Measurements from ENCODE around the gene MTA1.
A peak's percentile ranks its signal among the peaks of the same experiment; 100 is the strongest.

MTA1 gene

DNA sequence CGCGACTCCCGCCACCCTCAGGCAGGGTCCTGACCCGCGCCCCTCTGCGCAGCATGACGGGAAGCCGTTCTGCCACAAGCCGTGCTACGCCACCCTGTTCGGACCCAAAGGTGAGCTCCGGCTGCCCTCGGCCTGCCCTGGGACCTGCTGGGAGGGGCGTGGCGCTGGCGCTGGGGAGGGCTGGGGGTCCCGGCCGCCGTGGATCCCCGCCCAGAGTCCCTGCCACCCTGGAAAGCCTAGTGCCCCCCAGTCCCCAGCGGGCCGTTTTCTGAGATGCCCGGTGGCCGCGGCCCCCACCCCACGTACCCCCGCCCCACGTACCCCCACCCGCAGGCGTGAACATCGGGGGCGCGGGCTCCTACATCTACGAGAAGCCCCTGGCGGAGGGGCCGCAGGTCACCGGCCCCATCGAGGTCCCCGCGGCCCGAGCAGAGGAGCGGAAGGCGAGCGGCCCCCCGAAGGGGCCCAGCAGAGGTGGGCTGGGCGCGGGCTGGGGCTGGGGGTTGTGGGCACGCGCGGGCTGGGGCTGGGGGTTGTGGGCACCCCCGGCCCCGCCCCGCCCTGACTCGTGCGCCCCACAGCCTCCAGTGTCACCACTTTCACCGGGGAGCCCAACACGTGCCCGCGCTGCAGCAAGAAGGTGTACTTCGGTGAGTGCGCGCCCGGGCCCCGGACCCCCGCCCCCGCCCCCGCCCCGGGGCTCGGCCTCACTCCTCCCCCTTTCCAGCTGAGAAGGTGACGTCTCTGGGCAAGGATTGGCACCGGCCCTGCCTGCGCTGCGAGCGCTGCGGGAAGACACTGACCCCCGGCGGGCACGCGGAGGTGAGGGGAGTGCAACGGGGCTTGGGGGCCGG is 59.0 kb downstream of the MTA1 start:
- DNase-seq, result no peak

GRCh38 chr14:105479431-105480158 is 60.0 kb downstream of the MTA1 start:
- DNase-seq, result no peak

DNA sequence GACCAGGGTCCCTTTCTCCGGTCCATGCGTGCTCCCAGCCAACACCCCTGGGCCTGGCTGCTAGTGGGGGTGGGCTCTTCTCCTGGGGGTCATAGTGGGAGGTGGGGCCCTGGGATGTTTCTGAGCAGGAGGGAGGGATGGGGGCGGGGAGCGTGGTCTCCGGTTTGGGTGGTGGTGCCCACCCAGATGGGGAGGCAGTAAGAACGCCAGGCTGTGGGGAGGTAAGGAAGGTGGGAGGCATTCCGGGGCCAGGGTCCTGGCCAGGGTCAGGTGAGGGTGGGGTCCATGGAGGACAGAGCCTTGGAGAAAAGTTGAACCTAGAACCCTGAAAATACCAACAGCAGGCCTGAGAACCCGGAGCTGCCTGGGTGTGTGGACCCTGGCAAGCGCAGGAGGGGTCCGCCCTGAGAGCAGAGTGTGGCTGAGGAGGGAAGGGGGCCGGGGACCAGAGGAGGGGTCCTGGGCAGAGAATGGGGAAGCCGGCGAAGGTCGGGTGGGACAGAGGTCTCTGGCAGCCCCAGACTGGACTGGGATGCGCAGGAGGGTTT is 60.6 kb downstream of the MTA1 start:
- no peak for DNase-seq

DNA sequence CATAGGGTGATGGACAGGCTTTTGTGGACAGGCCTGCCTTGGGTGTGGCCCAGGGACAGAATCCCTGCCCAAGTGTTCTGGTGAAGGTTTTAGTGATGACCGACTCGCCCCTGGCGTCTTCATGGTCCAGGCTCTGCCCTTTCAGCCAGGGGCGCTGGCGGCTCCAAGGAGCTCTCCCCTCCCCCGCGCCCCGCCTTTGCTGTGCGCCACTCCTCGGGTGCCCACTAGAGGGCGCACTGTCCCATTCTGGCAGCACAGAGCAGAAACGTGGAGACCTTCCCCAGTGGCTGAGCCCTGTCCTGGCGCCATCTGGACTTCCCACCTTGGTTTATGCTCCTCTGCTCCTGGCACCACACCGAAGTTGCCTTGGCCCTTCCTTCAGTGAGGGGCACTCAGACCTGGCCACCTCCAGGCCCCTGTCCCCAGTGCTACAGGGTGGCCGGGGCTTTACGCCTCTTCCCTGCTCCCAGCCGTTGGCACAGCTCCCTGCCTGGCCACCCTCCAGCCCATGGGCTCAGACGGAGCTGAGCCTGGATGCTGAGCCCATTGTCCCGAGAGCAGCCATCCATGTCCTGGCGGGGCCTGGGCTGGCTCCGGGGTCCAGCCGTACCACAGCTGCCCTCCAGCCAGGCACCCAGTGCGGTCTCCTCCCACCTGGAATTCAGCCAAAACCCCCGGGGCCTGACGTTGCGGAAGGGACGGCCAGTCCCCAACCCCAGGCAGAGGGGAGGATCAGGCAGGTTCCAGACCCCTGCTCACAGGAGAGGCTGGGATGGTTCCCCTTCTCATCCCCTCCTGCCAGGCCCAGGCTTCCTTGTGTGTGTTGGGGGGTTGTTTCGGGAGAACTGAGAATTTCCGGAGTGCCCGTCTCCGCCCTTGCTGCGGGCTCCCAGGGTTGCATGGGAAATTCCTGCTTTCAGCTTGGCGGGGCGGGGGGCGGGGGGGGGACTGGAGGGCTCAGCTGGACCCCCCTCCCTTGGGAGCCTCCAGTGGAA is 61.5 kb downstream of the MTA1 start:
- DNase-seq, result peak; percentile 88

DNA sequence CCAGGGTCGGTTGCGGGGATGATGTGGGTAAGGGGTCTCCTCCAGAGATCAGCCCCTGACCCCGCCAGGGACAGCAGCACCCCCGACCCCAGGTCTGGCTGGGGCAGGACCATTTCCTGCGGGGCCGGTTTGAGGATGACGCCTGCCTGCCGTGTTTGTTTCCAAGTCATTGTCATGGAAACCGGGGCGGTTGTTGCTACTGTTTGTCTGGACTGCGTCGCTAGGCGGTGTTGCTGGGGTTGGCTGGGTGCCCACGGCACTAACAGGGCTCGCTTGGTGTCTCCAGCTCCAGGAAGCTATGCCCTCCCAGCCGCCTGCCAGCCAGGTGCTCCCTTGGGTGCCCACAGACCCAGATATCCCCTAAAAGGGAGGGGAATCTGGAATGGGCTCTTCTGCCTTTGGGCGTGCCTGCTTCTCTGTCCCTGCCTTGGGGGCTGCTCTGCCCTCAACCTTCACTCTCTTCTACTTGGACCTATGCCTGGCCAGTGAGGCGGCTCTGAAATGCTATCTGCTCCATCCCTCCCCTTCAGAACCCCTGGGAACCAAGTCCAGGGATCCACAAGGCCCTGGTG is 62.3 kb downstream of the MTA1 start:
- DNase-seq, result peak; percentile 96

DNA sequence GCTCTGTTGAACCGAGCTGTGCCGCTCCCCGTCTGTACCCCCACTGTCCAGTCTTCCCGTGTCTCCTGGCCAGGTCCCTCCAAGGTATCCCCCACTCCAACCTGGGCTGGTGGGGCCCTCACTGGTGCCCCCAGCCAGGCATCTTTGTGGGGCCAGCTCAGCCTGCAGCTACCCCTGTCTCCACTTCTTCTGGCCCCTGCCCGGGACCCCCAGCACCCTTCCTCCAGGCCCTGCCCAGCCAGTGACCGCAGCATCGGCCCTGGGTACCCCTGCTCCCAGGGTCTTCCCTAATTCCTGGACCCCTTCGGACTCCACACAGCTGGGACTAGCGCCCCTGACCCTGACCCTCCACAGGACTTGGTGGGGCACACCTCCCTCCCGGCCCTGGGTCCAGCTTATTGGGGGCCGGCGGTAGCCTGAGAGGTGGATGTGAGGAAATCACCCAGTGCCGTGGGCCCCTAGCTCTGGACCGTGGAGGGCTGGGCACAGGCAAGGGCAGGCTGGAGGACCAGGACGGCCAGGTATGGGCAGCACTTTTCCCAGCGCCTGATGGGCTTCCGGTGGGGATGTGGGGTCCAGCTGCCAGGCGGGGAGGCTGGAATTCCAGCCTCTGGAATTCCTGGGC is 63.0 kb downstream of the MTA1 start:
- DNase-seq, result no peak

DNA sequence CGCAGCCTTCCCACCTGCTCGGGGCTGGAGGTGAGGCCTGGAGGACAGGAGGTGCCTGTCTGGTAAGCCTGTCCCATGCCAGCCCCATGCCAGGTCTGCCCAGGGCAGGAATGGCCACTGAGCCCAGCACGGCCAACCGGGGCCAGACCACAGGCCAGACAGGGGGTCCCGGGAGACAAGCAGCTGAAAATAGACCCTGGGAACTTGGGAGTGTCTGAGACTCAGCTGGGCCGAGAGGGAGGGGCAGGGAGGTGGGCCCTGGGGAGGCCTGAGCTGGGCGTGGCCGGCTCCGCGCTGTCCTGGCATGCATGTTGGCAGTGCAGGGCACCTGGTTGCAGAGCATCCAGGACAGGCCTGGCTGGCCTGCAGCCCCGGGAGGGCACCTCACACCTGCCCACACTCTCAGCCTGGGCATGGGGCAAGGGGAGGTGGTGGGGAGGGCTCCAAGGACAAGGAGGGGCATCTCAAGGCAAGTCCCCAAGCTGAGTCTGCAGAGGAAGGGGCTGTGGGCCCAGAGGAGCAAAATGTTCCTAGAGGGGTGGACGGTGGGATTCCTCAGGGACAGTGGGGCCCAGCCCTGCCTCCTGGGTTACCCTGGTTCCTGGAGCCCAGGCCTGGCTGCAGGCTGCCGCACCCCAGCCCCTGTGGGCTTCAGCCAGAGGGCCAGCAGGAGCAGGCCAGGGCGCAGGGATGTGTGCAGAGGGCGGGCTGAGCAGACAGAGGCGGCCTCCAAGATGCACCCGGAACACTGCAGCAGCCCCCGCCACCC is 63.9 kb downstream of the MTA1 start:
- DNase-seq, result no peak

GRCh38 chr14:105484069-105484996 is 64.7 kb downstream of the MTA1 start:
- DNase-seq, result no peak

GRCh38 chr14:105484997-105485393 is 65.4 kb downstream of the MTA1 start:
- DNase-seq, result no peak

DNA sequence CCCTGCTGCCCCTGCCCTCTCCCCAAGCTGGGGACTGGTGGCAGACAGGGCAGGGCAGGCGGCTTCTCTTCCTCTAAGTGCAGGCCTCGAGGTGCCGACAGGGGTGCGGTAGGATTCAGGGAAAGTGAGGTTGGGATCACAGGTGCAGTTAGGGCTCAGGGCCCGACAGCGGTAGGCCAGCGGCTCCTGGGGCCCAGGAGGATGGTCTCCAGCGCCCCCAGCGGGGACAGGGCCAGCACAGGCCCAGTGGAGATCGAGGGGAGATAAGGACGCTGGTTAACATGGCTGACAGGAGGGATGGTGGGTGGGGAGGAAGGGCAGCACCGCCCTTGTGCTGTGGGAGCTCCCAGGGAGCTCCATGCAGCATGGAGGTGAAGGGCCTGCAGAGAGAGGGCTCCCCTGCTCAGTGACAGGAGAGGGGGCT is 66.1 kb downstream of the MTA1 start:
- no peak for DNase-seq

- DNase-seq, result no peak
These were observed 66.7 kb downstream of the MTA1 start, which contains the start of gene CRIP1 for GRCh38 chr14:105486163-105486973. TSS of gene CRIP1 (plus strand) at chr14:105486886. CDS start at chr14:105487260, 374 bp downstream.

DNA sequence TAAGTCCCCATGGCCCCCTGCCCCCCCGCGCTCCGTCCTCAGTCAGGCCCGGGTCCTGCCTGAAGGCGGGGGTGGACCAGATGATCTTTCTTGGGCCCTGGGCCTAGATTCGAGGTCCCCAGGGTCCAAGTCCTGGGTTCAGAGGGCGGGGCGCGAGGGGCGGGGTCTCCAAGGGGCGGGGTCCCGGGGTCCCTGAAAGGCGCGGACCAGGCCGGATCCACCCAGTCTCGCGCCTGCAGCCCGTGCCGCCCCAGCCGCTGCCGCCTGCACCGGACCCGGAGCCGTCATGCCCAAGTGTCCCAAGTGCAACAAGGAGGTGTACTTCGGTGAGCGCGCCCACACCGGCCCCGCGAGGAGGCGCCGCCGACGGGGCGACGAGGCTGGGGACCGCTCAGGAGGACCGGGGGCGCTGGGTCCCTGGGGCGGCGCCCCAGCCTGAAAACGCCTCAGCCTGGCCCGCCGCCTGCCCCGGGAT is 67.4 kb downstream of the MTA1 start:
- DNase-seq, result peak; percentile 41

- peak; percentile 67 for DNase-seq
These were observed 67.9 kb downstream of the MTA1 start for GRCh38 chr14:105487449-105487985.

DNA sequence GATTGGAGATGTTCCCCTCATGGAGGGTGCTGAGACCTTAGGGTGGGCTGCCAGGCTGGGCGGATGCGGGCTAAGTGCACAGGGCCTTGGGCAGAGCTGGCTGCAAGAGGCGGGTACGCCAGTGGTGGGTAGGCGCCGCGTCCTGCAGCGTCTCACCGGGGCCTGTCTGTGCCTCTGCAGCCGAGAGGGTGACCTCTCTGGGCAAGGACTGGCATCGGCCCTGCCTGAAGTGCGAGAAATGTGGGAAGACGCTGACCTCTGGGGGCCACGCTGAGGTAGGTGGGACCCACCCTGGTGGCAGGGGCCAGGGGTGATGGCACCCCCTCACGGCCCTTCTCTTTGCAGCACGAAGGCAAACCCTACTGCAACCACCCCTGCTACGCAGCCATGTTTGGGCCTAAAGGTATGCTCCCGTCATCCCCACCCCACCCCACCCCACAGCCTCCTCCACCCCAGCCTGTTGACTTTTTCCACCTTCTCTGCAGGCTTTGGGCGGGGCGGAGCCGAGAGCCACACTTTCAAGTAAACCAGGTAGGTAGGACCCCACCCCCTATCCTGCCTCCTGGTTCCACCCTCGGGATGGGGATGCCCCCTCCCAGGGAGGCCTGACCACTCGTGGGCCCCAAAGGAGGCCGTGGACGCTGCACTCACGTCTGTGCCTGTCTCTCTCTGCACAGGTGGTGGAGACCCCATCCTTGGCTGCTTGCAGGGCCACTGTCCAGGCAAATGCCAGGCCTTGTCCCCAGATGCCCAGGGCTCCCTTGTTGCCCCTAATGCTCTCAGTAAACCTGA is 68.6 kb downstream of the MTA1 start:
- DNase-seq, result peak; percentile 34

DNA sequence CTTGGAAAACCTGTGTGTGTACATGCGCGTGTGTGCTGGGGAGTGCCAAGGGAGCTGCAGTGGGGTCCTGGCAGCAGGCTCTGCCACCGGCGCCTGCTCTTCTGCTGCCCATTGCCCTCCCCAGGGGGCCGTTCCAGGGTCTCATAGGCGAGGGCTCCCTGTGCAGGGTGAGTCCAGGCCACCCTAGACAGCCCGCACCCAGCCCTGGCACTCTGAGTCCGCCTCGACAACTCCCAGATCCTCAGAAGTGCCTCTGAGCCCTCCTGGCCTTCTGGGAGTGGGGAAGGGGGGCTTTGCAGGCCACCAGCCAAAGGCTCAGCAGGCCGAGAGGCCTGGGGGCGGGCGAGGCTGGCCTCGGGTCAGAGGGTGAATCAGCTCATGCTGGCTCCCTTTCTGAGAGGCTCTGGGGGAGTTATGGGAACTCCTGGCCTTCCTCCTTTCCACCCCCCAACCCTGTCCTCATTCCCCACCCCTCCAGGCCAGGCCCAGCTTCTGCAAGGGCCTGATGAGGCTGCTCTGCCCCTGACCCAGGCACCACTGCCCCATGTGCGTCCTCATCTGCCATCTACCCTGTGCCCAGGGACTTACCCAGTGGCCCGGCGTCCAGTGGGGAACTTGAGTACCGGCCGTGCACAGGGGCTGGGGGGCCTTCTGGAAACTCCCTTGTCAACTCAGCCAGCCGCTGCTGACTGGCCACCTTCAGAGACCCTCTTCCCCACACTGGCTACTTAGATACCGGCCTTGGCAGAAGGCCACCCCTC is 69.3 kb downstream of the MTA1 start:
- no peak for DNase-seq

DNA sequence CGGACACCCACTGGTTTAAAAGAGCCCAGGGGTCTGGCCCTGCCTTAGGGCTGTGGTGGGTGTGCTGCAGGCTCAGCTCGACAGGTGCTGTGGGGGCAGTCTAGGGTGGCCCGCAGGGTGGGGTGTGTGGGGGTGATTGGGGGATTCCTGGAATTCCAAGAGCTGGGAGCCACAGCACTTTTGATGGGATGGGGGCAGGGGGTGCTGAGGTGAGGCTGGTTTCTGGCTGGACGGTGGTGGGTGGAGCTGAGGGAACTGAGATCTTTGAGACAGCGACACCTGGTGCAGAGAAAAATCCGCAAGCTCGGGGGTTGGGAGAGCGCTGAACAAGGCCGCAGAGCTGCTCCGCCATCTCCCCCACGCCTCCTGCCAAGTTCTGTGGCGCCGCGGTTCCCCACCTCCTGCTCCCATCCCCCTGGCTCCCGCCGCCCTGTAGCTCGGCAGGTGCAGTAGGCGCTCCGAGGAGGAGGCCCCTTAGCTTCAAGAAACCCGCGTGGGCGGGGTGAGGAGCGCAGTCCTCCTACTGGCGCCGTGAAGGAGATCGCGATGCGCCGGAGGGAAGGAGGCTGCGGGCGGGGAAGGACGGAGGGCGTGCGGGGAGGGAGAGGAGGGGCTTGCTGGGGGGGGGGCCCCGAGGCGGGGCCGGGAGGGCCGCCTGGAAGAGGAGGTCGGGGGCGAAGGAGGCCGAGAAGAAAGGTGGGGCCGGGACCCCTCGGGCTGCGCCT is 70.1 kb downstream of the MTA1 start:
- DNase-seq, result peak; percentile 86
